ENCODE results near the gene MKNK2. TPM values are rescaled to one million over a fixed set of nuclear protein-coding genes. Genes with fewer than 3 reads are reported as not detected.

MKNK2 gene
- 64.0 to 113 TPM (median 88.3 TPM) in 3 replicates for polyA plus RNA-seq
- polyA plus RNA-seq (2011; ENCODE audit: low read depth): 155 TPM
- polyA plus RNA-seq (2011; cell fraction: cytosol; rRNA removed): 54.2 and 95.8 TPM in 2 replicates
- polyA plus RNA-seq (2011; cell fraction: nucleus; rRNA removed): 87.3 and 99.2 TPM in 2 replicates
- 101 and 231 TPM in 2 replicates for polyA plus RNA-seq (2012; ENCODE audit: low replicate concordance)
- polyA minus RNA-seq: 111 to 139 TPM (median 130 TPM) in 3 replicates
- 391 TPM for polyA minus RNA-seq (2011; cell fraction: cytosol; rRNA and poly(A)+ RNA removed)
- polyA minus RNA-seq (2011; cell fraction: nucleus; rRNA and poly(A)+ RNA removed): 86.2 and 87.5 TPM in 2 replicates

DNA sequence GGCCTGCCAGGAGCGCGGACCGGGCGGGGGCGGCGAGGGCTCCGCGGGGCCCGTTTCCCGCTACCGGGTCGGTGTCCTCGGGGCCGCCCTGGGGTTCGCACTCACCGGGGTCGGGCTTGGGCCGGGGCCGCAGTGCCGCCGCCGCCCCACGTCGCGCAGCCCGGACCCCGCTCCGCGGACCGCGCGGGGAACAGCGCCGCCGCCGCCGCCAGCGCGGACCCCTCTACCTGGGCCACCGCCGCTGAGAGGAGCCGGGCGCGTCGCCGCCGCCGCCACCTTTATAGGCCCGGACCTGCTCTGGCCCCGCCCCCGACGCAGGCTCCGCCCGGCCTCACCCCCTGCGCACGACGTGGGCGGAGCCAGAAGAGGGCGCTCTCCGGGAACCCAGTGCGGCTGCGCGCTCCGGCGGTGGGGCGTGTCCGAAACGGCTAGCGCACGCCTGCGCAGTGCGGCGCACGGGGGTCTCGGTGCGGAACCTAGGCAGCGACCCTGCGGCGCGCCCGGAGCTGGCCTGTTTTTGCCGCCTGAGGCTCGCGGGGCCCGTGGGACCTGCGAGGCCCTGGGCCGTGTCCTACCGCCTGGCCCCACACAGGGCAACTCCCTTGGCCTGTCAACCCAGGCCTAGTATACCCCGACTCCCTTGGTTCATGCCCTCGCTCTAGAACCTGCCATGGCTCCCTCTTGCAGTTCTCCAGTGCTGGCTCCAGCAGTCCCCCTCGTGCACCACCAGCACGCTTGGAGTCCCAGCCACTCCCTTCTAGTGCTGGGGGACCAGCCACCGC, at the start of gene MKNK2:
MKNK2 (minus strand) TSS at position 254 of the 782 bp plus-strand sequence. CDS start 393 bp downstream, outside the sequence.
- H4K20me1 ChIP-seq (ENCODE audit: control insufficient read depth, extremely low read depth, insufficient read depth, low read length): peaks cover 18% of the 10 kb centered on the region
- H3K27ac ChIP-seq (ENCODE audit: control insufficient read depth, insufficient read depth, low read length): peak within 1 kb of the TSS; percentile 79
- TF ChIP-seq, protein P1, sequence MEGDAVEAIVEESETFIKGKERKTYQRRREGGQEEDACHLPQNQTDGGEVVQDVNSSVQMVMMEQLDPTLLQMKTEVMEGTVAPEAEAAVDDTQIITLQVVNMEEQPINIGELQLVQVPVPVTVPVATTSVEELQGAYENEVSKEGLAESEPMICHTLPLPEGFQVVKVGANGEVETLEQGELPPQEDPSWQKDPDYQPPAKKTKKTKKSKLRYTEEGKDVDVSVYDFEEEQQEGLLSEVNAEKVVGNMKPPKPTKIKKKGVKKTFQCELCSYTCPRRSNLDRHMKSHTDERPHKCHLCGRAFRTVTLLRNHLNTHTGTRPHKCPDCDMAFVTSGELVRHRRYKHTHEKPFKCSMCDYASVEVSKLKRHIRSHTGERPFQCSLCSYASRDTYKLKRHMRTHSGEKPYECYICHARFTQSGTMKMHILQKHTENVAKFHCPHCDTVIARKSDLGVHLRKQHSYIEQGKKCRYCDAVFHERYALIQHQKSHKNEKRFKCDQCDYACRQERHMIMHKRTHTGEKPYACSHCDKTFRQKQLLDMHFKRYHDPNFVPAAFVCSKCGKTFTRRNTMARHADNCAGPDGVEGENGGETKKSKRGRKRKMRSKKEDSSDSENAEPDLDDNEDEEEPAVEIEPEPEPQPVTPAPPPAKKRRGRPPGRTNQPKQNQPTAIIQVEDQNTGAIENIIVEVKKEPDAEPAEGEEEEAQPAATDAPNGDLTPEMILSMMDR (optimal IDR thresholded peaks at IDR 0.05 in 1 of 3, IDR thresholded peaks at IDR 0.05 in 1 of 3, conservative IDR thresholded peaks at IDR 0.05 in 1 of 3; ENCODE audit: extremely low read depth in 1 of 3, insufficient read depth in 2 of 3, low read length in 3 of 3): peak; percentile 32 to 65 (median 60)
- no peak for TF ChIP-seq EZH2 (IDR thresholded peaks at IDR 0.05; ENCODE audit: low read length)
- H3K9ac ChIP-seq (ENCODE audit: control insufficient read depth, extremely low read depth, insufficient read depth, low read length): peak within 1 kb of the TSS; percentile 85
- H3K9me3 ChIP-seq (ENCODE audit: control insufficient read depth, low read depth, low read length): no peaks in the 10 kb centered on the region
- DNase-seq (ENCODE audit: low read depth, low spot score) (no peak), FAIRE-seq (no peak)
- H3K79me2 ChIP-seq (ENCODE audit: control insufficient read depth, insufficient read depth, low read length): peaks cover 34% of the 10 kb centered on the region
- dilution Hi-C loops (cut with MboI; ENCODE audit: extremely low pct_ligation_motif_present, low sequenced_read_pairs): no loop called here
- peaks cover 10 to 14% of the 10 kb centered on the region in 2 experiments for H3K36me3 ChIP-seq (ENCODE audit: control insufficient read depth in 2 of 2, extremely low read depth in 1 of 2, insufficient read depth in 2 of 2, low read length in 2 of 2)
- peak within 1 kb of the TSS; percentile 86 to 88 (median 88) for H3K4me3 ChIP-seq (ENCODE audit: control insufficient read depth in 2 of 3, extremely low read depth in 1 of 3, insufficient read depth in 2 of 3, low read depth in 1 of 3, low read length in 3 of 3)
- peak within 1 kb of the TSS; percentile 28 for H2AFZ ChIP-seq (ENCODE audit: control insufficient read depth, low read length)
- H3K9me1 ChIP-seq (ENCODE audit: control insufficient read depth, extremely low read depth, insufficient read depth, low read length): peaks cover 3% of the 10 kb centered on the region
- H3K4me2 ChIP-seq (ENCODE audit: control insufficient read depth, extremely low read depth, insufficient read depth, low read depth, low read length): peak within 1 kb of the TSS; percentile 95
- H3K27me3 ChIP-seq (ENCODE audit: control insufficient read depth, extremely low read depth, insufficient read depth, low read length): no peaks in the 10 kb centered on the region
- H3K4me1 ChIP-seq (ENCODE audit: control insufficient read depth, extremely low read depth, insufficient read depth, low read length): peaks cover 53% of the 10 kb centered on the region

DNA sequence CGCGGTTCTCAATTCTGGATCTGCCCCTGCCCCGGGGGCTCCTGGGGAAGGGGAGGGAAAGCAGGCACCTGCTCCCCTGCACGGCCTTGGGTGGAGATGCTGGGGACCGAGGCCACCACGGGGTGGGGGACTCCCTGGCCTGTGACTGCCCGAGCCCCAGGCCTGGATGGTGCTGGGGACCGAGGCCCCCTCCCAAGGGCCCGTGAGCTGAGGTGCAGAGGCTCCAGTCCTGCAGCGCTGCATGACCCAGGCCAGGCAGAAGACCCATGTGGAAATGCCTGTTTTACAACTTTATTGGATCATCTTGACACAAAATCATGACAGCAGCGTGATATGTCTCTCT, 49.6 kb upstream of the MKNK2 start:
- H3K79me2 ChIP-seq (ENCODE audit: control insufficient read depth, insufficient read depth, low read length): peaks cover 22% of the 10 kb centered on the region
- no peak overlapping the region for H2AFZ ChIP-seq (ENCODE audit: control insufficient read depth, low read length)
- H3K9me3 ChIP-seq (ENCODE audit: control insufficient read depth, low read depth, low read length): no peaks in the 10 kb centered on the region
- peaks cover 10% of the 10 kb centered on the region for H4K20me1 ChIP-seq (ENCODE audit: control insufficient read depth, extremely low read depth, insufficient read depth, low read length)
- H3K4me1 ChIP-seq (ENCODE audit: control insufficient read depth, extremely low read depth, insufficient read depth, low read length): no peaks in the 10 kb centered on the region
- H3K4me2 ChIP-seq (ENCODE audit: control insufficient read depth, extremely low read depth, insufficient read depth, low read depth, low read length): no peak overlapping the region
- H3K27ac ChIP-seq (ENCODE audit: control insufficient read depth, insufficient read depth, low read length): no peak overlapping the region
- no peaks in the 10 kb centered on the region for H3K9me1 ChIP-seq (ENCODE audit: control insufficient read depth, extremely low read depth, insufficient read depth, low read length)
- TF ChIP-seq EZH2 (IDR thresholded peaks at IDR 0.05; ENCODE audit: low read length): no peak
- TF ChIP-seq, protein P1 (optimal IDR thresholded peaks at IDR 0.05 in 1 of 3, IDR thresholded peaks at IDR 0.05 in 1 of 3, conservative IDR thresholded peaks at IDR 0.05 in 1 of 3; ENCODE audit: extremely low read depth in 1 of 3, insufficient read depth in 2 of 3, low read length in 3 of 3): no peak
- no peak for FAIRE-seq
- dilution Hi-C loops (cut with MboI; ENCODE audit: extremely low pct_ligation_motif_present, low sequenced_read_pairs): no loop called here
- no peak overlapping the region for H3K4me3 ChIP-seq (ENCODE audit: control insufficient read depth in 2 of 3, extremely low read depth in 1 of 3, insufficient read depth in 2 of 3, low read depth in 1 of 3, low read length in 3 of 3)
- no peak overlapping the region for H3K9ac ChIP-seq (ENCODE audit: control insufficient read depth, extremely low read depth, insufficient read depth, low read length)
- H3K27me3 ChIP-seq (ENCODE audit: control insufficient read depth, extremely low read depth, insufficient read depth, low read length): no peaks in the 10 kb centered on the region
- no peak for DNase-seq (ENCODE audit: low read depth, low spot score)
- peaks cover 22 to 31% of the 10 kb centered on the region in 2 experiments for H3K36me3 ChIP-seq (ENCODE audit: control insufficient read depth in 2 of 2, extremely low read depth in 1 of 2, insufficient read depth in 2 of 2, low read length in 2 of 2)
